Body of pancreas (tissue), 4 donors: ENCODE data around the gene MYO6.
"Not testable (repeated sequence)": the region's sequence is repeated elsewhere in the genome, so short reads cannot be mapped to it uniquely, and the experiment has no call there.

Source experiments
- CTCF ChIP-seq, 7 experiments: fragments of 450-650 bp in 4 of 7; fragments of 200-600 bp in 3 of 7; sonication (generic) in 3 of 7; IDR thresholded peaks; one replicate each; pipeline ENCODE4 v1.5.1; 2016 to 2019; ENCODE audit warnings: antibody characterized with exemption in 7 of 7
- POLR2A ChIP-seq, 3 donors: fragments of 450-650 bp; IDR thresholded peaks; one replicate each; pipeline ENCODE4 v1.6.1; 2016; ENCODE audit warnings: antibody characterized with exemption in 3 of 3, mild to moderate bottlenecking in 2 of 3

- not testable (repeated sequence) for TF ChIP-seq CTCF, POLR2A (IDR thresholded peaks at IDR 0.05)
Observed at GRCh38 chr6:75731029-75731428, 18.0 kb upstream of the MYO6 start.
